ENCODE measurements around the gene PAAF1. TPM values are rescaled to one million over a fixed set of nuclear protein-coding genes. Genes with fewer than 3 reads are reported as not detected.

The PAAF1 gene
- total and polyA plus RNA-seq, 2 of the 13 experiments (the other 11 are each of a cell fraction or from before 2014, with no cell fraction given): 13.5 to 28.8 TPM

GRCh38 chr11:73870261-73870660, 6.5 kb upstream of the PAAF1 start:
- FAIRE-seq (no peak), ATAC-seq (no peak), DNase-seq (ENCODE audit: low spot score) (no peak)
- Histone ChIP-seq H3K4me1 (ENCODE audit: insufficient read depth, low read length) (peaks cover 56% of the 10 kb centered on the region), H4K20me1 (ENCODE audit: insufficient read depth, low read length) (no peaks in the 10 kb centered on the region; the same call in 1 of the 2 replicates), H3K4me2 (ENCODE audit: low read depth, low read length) (no peak overlapping the region), H2AFZ (ENCODE audit: low read length) (no peak overlapping the region), H3K79me2 (ENCODE audit: insufficient read depth, low read length) (peaks cover 18% of the 10 kb centered on the region), H3K4me3 (replicated peaks in 1 of 3; ENCODE audit: insufficient read depth in 1 of 3, low read depth in 2 of 3, low read length in 3 of 3) (no peak overlapping the region), H3K27me3 (ENCODE audit: control insufficient read depth in 1 of 2, insufficient read depth in 2 of 2, low read length in 2 of 2) (no peaks in the 10 kb centered on the region), H3K36me3 (replicated peaks in 1 of 2; ENCODE audit: control insufficient read depth in 1 of 2, insufficient read depth in 2 of 2, low read length in 2 of 2) (peaks cover 5 to 31% of the 10 kb centered on the region in 2 experiments), H3K27ac (ENCODE audit: extremely low read length, insufficient read depth, low read length) (no peak overlapping the region), H3K9me3 (ENCODE audit: low read length) (no peaks in the 10 kb centered on the region), H3K9ac (ENCODE audit: insufficient read depth, low read depth, low read length) (no peak overlapping the region)
- ChIA-PET CTCF (ENCODE audit: low intra/inter-chr PET ratio, low total read pairs) (no interaction called here), POLR2A (interaction anchor here (1.0 to 2.4 kb wide), 2 partner anchors 10 to 14 kb away, joined by 4 to 11 read pairs; no protein-coding TSS in a partner anchor)
- BruUV-seq (replicated peaks): no TSS peak
- intact Hi-C loops (cut with micrococcal nuclease; ENCODE audit: unreplicated experiment) (no loop called here), in situ Hi-C loops (cut with HindIII; ENCODE audit: extremely low pct_ligation_motif_present, low pct_unique_long_range_greater_than_20kb) (no loop called here)
- TF ChIP-seq POLR2A (IDR thresholded peaks at IDR 0.05; ENCODE audit: insufficient read depth in 1 of 2, low read depth in 2 of 2, low read length in 2 of 2) (0 out of 4 replicates have a peak, but pooled peaks of 1 of the 2 experiments have one; percentile 20), ELF4 (CRISPR knock-in tag; IDR thresholded peaks at IDR 0.05; ENCODE audit: borderline replicate concordance) (no peak), POLR2G (IDR thresholded peaks at IDR 0.05; ENCODE audit: low read depth, low read length) (peak; percentile 56), ZNF746 (CRISPR knock-in tag; IDR thresholded peaks at IDR 0.05) (no peak), ZNF567 (CRISPR knock-in tag; IDR thresholded peaks at IDR 0.05; ENCODE audit: borderline replicate concordance) (no peak), RBM22 (optimal IDR thresholded peaks at IDR 0.05; ENCODE audit: low read length) (peak; percentile 56)
- WGBS (ENCODE audit: low lambda C conversion rate): 99% methylated on average over 3 of the region's 3 CpGs

DNA sequence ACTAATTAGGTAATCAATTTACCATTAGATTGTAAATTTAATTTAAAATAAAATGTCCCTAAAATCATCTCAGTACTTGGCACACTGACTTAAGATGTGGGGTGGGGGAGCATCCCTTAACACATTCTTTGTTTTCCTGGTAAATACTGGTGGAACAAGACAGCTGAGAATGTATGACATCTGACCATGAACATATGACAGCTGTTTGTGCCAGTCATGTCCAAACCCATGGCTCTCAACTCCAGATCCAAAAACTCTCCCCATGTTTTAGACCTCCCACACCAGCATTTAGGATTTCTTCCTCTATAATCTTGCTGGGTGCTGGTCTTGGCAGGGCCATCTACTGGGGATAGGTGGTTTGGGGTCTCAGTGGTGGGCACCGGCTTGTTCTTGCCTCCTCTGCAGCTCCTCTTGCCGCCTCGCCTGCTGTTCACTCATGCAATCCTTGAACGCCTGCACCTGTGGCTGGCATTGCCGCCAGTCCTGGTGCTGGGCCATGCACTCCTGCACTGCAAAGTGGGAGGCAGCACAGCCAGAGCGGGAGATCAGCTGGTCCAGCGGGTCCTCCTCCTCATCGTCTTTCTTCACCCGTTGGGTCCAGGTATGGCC, 3.9 kb upstream of the PAAF1 start:
- Histone ChIP-seq H3K4me2 (ENCODE audit: low read depth, low read length) (no peak overlapping the region), H4K20me1 (ENCODE audit: insufficient read depth, low read length) (no peaks in the 10 kb centered on the region; the same call in 1 of the 2 replicates), H3K9me3 (ENCODE audit: low read length) (no peaks in the 10 kb centered on the region), H3K36me3 (replicated peaks in 1 of 2; ENCODE audit: control insufficient read depth in 1 of 2, insufficient read depth in 2 of 2, low read length in 2 of 2) (peaks cover 5 to 32% of the 10 kb centered on the region in 2 experiments), H3K27ac (ENCODE audit: extremely low read length, insufficient read depth, low read length) (no peak overlapping the region), H3K9ac (ENCODE audit: insufficient read depth, low read depth, low read length) (no peak overlapping the region), H2AFZ (ENCODE audit: low read length) (no peak overlapping the region), H3K4me3 (replicated peaks in 1 of 3; ENCODE audit: insufficient read depth in 1 of 3, low read depth in 2 of 3, low read length in 3 of 3) (no peak overlapping the region), H3K79me2 (ENCODE audit: insufficient read depth, low read length) (peaks cover 35% of the 10 kb centered on the region), H3K27me3 (ENCODE audit: control insufficient read depth in 1 of 2, insufficient read depth in 2 of 2, low read length in 2 of 2) (no peaks in the 10 kb centered on the region; a peak in 1 of 5 replicates), H3K4me1 (ENCODE audit: insufficient read depth, low read length) (peaks cover 50% of the 10 kb centered on the region)
- FAIRE-seq (no peak), ATAC-seq (no peak), DNase-seq (ENCODE audit: low spot score) (no peak)
- ChIA-PET CTCF (ENCODE audit: low intra/inter-chr PET ratio, low total read pairs) (no interaction called here), POLR2A (no interaction called here)
- WGBS (ENCODE audit: low lambda C conversion rate): 100% methylated on average over 9 of the region's 9 CpGs
- intact Hi-C loops (cut with micrococcal nuclease; ENCODE audit: unreplicated experiment) (no loop called here), in situ Hi-C loops (cut with HindIII; ENCODE audit: extremely low pct_ligation_motif_present, low pct_unique_long_range_greater_than_20kb) (no loop called here)
- BruUV-seq (replicated peaks): no TSS peak
- TF ChIP-seq MXD1 (CRISPR knock-in tag; IDR thresholded peaks at IDR 0.05) (no peak), ZNF367 (CRISPR knock-in tag; IDR thresholded peaks at IDR 0.05; ENCODE audit: borderline replicate concordance) (no peak), ZNF124 (CRISPR knock-in tag; IDR thresholded peaks at IDR 0.05) (no peak), FIP1L1 (IDR thresholded peaks at IDR 0.05; ENCODE audit: borderline replicate concordance, insufficient read depth, low read depth, low read length) (no peak), ZSCAN30 (CRISPR knock-in tag; IDR thresholded peaks at IDR 0.05) (no peak), POLR2A (IDR thresholded peaks at IDR 0.05; ENCODE audit: insufficient read depth in 1 of 2, low read depth in 2 of 2, low read length in 2 of 2) (peak in 1 of 2 experiments; percentile 30; a peak in 1 of 4 replicates)
- TF ChIP-seq, protein P1, sequence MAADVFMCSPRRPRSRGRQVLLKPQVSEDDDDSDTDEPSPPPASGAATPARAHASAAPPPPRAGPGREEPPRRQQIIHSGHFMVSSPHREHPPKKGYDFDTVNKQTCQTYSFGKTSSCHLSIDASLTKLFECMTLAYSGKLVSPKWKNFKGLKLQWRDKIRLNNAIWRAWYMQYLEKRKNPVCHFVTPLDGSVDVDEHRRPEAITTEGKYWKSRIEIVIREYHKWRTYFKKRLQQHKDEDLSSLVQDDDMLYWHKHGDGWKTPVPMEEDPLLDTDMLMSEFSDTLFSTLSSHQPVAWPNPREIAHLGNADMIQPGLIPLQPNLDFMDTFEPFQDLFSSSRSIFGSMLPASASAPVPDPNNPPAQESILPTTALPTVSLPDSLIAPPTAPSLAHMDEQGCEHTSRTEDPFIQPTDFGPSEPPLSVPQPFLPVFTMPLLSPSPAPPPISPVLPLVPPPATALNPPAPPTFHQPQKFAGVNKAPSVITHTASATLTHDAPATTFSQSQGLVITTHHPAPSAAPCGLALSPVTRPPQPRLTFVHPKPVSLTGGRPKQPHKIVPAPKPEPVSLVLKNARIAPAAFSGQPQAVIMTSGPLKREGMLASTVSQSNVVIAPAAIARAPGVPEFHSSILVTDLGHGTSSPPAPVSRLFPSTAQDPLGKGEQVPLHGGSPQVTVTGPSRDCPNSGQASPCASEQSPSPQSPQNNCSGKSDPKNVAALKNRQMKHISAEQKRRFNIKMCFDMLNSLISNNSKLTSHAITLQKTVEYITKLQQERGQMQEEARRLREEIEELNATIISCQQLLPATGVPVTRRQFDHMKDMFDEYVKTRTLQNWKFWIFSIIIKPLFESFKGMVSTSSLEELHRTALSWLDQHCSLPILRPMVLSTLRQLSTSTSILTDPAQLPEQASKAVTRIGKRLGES (CRISPR knock-in tag; IDR thresholded peaks at IDR 0.05; ENCODE audit: borderline replicate concordance): no peak
- TF ChIP-seq, protein P2, sequence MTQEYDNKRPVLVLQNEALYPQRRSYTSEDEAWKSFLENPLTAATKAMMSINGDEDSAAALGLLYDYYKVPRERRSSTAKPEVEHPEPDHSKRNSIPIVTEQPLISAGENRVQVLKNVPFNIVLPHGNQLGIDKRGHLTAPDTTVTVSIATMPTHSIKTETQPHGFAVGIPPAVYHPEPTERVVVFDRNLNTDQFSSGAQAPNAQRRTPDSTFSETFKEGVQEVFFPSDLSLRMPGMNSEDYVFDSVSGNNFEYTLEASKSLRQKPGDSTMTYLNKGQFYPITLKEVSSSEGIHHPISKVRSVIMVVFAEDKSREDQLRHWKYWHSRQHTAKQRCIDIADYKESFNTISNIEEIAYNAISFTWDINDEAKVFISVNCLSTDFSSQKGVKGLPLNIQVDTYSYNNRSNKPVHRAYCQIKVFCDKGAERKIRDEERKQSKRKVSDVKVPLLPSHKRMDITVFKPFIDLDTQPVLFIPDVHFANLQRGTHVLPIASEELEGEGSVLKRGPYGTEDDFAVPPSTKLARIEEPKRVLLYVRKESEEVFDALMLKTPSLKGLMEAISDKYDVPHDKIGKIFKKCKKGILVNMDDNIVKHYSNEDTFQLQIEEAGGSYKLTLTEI (CRISPR knock-in tag; conservative IDR thresholded peaks at IDR 0.05): no peak
